Subcutaneous adipose tissue (tissue), 4 donors: ENCODE measurements around the gene CERS1. TPM values are rescaled to one million over a fixed set of nuclear protein-coding genes. Genes with fewer than 3 reads are reported as not detected.

Source experiments
- total RNA-seq, 4 donors: library from RNA; depleted of rRNA; stranded (reverse); fragments of >200 nt; gene quantifications; one replicate each; pipeline ENCODE4 v1.1.0, GENCODE V29; 2016
- TF ChIP-seq, protein P1 (sequence below): fragments of 450-650 bp; IDR thresholded peaks from one replicate; pipeline ENCODE4 v1.5.1; 2016; ENCODE audit warnings: low read depth, mild to moderate bottlenecking, control low read depth, antibody characterized with exemption, moderate library complexity

The CERS1 gene
- total RNA-seq, 4 donors from 2014 or later: not detected

DNA sequence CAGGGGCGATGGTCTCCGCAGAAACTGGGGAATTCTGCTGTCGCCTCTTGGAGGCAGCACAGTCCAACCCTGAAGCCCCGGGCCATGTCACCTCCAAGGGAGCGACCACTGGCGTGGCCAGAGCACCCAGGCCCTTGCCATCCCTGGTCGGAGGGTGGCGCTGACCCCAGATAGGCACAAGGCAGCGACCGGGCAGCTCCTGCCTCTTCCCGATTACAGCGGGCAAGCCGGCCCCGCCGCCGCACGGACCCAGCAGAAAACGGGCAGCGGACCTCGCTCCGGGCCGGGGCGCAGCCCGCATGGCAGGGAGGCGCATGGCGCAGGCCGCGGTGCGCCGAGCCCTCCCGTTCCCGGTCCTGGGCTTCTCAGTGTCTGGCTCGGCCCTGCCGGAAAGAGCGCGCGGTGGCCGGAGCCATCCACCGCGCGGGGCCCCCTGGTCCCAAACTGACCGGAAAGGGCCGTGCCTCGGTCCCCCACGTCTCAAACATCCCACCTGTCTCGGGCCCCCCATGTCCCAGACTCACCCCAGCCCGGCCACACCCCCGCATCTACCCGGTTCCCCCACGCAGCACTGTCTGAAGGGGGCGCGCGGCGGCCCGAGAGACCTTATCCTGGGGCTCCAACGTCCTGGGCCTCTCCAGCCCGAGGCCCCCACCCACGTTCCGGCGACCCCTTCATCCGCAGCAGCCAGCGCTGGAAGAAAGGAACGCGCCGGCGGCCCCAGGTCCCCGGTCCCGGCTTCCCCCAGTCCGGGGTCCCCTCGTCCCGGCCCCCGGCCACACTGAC is 727 bp downstream of the CERS1 start:
- TF ChIP-seq, protein P1, sequence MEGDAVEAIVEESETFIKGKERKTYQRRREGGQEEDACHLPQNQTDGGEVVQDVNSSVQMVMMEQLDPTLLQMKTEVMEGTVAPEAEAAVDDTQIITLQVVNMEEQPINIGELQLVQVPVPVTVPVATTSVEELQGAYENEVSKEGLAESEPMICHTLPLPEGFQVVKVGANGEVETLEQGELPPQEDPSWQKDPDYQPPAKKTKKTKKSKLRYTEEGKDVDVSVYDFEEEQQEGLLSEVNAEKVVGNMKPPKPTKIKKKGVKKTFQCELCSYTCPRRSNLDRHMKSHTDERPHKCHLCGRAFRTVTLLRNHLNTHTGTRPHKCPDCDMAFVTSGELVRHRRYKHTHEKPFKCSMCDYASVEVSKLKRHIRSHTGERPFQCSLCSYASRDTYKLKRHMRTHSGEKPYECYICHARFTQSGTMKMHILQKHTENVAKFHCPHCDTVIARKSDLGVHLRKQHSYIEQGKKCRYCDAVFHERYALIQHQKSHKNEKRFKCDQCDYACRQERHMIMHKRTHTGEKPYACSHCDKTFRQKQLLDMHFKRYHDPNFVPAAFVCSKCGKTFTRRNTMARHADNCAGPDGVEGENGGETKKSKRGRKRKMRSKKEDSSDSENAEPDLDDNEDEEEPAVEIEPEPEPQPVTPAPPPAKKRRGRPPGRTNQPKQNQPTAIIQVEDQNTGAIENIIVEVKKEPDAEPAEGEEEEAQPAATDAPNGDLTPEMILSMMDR: no peak

DNA sequence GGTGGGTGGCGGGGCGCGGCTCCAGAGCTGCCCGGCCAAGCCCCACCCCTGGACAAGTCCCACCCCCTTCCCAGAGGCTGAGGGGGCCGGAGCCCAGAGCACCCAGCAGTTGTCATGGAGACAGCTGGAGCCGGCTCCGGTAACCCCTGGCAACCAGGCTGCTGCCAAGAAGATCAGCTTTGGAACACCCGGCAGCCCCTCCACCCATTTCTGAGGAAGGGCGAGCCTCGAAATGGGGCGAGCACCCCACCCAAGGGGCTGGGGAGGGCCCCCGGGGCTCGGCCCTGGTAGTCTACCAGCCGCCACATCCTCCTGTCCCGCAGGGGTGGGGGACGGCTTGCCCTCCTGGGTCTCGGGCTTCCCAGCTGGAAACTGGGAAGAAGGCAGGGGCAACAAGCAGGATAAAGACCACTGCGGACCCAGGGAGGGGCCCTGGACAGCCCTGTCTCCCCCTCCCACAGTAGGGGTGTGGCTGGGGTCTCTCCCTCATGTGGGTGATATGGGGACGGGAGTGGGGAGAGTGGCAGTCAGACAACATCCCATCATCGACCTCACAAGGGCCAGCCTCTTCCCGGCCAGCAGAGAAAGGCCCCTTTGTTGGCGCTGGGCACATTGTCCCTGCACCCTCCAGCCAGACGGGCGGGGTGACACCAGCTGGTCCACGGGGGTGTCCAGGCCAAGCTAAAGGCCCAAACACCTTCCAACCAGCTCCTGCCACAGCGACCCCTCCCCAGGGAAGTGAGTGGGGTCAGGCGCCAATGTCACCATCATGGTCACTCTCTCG is 1.5 kb downstream of the CERS1 start:
- TF ChIP-seq, protein P1: no peak

DNA sequence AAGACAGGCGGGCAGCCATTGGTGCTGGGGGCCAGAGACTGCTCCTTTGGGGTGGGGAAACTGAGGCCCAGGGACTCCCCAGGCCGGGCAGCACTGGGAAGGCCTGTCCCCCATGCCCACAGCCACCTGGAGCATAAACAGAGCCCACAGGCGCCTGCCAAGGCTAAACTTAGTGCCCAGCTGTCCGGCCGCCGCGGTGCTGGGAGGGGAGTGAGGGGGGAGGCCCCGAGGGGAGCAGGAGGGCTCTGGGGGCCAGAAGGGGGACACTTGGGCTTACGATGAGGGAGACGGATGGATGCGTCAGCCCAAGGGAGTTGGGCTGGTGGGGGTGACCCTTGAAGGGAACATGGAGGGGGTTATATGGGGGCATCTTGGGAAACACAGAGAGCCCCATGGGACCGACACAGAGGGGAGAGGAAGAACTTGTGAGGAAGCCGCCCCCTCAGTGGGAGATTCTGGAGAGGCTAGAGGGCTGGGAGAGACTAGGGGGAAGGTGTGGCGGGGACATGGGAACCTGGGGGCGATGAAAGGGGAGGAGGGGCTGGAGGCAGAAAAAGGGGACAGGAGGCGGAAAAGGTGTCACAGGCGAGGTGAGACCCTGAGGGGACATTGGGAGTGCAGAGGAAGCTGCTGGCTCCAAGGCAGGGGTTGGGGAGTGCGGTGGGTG is 2.2 kb downstream of the CERS1 start:
- TF ChIP-seq, protein P1: no peak

DNA sequence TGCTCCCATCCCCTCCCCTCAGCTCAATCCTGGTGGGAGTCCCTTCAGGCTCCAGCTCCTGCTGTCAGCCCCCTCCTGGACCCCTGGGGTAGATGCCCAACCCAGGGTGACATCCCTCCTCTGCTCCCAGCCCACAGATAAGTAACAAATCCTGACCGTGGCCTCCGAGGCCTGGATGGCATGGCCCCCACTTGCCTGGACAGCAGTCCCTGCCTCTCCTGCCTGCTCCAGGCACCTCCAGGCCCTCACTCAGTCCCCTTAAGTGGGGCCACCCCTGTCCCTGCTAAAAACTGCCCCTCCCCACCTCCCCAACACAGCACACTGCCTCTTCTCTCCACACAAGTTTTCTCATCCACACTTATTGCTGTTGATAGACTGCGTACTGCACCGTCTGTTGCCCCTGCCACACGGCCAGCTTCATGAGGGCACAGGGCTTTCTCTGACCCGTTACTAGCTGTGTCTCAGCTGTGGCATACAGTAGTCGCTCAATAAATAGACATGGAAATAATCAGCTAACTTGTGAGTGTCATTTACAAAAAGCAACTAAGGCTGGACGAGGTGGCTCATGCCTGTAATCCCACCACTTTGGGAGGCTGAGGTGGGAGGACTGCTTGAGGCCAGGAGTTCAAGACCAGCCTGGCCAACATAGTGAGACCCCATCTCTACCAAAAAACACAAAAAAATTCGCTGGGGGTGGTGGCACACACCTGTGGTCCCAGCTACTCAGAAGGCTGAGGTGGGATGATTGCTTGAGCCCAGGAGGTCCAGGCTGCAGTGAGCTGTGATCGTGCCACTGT is 5.8 kb downstream of the CERS1 start:
- TF ChIP-seq, protein P1: no peak

DNA sequence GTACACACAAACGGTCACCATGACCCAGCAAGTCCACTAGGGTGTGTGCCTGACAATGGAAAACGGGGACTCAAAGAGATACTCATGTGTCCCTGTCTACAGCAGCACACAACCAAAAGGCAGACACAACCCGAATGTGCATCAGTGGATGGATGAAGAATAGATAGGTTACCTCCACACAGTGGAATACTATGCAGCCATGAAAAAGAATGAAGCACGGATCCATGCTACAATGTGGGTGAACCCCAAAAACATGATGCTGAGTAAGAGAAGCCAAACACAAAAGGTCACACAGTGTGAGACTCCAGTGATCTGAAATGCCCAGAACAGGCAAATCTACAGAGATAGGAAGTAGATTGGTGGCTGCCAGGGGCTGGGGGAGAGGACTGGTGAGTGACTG is 9.0 kb downstream of the CERS1 start:
- TF ChIP-seq, protein P1: no peak

DNA sequence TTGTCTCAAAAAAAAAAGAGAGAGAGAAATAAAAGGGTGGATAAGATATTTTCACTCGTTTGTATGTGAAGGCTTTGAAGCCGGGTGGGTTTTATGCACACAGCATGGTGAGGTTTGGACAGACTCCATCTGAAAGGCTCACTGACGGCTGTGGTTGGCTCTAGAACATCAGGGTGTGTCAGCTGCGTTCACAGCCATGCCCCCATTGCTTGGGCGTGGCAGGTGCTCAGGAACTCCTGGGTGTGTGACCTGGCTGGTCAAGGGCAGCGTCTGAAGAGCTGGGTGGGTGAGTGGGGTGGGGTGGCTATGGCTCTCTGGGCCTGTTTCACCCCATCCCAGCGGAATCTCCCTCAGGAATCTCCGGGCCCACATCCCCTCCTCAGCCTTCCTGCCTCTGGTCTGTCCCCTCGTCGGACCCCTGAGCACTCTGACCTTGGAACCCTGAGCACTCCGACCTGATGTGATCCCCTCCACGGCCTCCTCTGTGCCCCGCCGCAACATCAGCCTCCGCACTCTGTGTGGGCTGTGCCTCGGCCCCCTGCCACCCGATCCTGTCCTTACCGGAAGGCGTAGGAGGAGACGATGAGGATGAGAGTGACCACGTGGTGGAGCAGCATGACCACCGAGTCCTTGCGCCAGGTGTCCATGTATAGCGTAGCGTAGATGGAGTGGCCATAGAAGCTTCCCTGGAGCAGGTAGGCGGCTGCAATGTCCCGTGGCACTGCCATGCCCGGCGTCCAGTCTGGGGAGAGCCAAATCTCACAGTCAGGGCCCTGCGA is 12.2 kb downstream of the CERS1 start:
- TF ChIP-seq, protein P1: no peak
